MCF 10A (cell line): Measurements from ENCODE around the gene ARMC3. TPM values are rescaled to one million over a fixed set of nuclear protein-coding genes. Genes with fewer than 3 reads are reported as not detected.

Experiments used
- BruUV-seq: library from RNA; stranded (reverse); fragments of 400-500 nt; replicated peaks from 2 replicates; lab custom pipeline; 2021; lab: Mats Ljungman, UMichigan
- CTCF ChIA-PET: fragments of 300-600 bp; sonication (Branson Sonifier 250); formaldehyde crosslinking; extraction: SDS; loops from one replicate; lab custom pipeline; 2021; ENCODE audit warnings: antibody characterized with exemption, inconsistent platforms; lab: Yijun Ruan, JAX
- POLR2A ChIA-PET: fragments of 300-600, 350-650 bp; sonication (Branson Sonifier 250); formaldehyde crosslinking; extraction: SDS; loops from one replicate; lab custom pipeline; 2020; ENCODE audit warnings: antibody characterized with exemption, inconsistent platforms; lab: Yijun Ruan, JAX
- DNase-seq: peaks from one replicate; pipeline ENCODE4 v3.0.0-alpha.2; 2018; ENCODE audit not compliant: unreplicated experiment
- H3K27ac Mint-ChIP-seq: one replicate; pipeline ENCODE4 v1.8.0; 2022; ENCODE audit warnings: mild to moderate bottlenecking, low read depth, mixed read lengths; ENCODE audit not compliant: unreplicated experiment
- H3K27me3 Mint-ChIP-seq: one replicate; pipeline ENCODE4 v1.8.0; 2022; ENCODE audit warnings: mixed read lengths; ENCODE audit not compliant: insufficient read depth, unreplicated experiment
- H3K36me3 Mint-ChIP-seq: one replicate; pipeline ENCODE4 v1.8.0; 2022; ENCODE audit warnings: mild to moderate bottlenecking, moderate library complexity, mixed read lengths; ENCODE audit not compliant: insufficient read depth, unreplicated experiment
- H3K4me1 Mint-ChIP-seq: one replicate; pipeline ENCODE4 v1.8.0; 2022; ENCODE audit warnings: mixed read lengths; ENCODE audit not compliant: insufficient read depth, unreplicated experiment
- H3K4me3 Mint-ChIP-seq: one replicate; pipeline ENCODE4 v1.8.0; 2022; ENCODE audit warnings: mild to moderate bottlenecking, moderate library complexity, mixed read lengths; ENCODE audit not compliant: unreplicated experiment
- H3K9me3 Mint-ChIP-seq: one replicate; pipeline ENCODE4 v1.8.0; 2022; ENCODE audit warnings: mixed read lengths; ENCODE audit not compliant: unreplicated experiment
- intact Hi-C: fragments of 100-400 bp; cut with micrococcal nuclease; formaldehyde crosslinking; loops from 2 replicates; pipeline ENCODE4 v1.14.1; 2022
- total RNA-seq: library from RNA; stranded (reverse); gene quantifications from 2 replicates; pipeline ENCODE4 v1.2.3, GENCODE V29; 2022
- TF ChIP-seq, protein P1 (sequence below): fragments of 200-600 bp; IDR thresholded peaks from one replicate; pipeline ENCODE4 v1.8.0; 2022; ENCODE audit warnings: antibody characterized with exemption, mild to moderate bottlenecking; ENCODE audit not compliant: unreplicated experiment

ARMC3 gene
- total RNA-seq, 1 experiment from 2014 or later = not detected

DNA sequence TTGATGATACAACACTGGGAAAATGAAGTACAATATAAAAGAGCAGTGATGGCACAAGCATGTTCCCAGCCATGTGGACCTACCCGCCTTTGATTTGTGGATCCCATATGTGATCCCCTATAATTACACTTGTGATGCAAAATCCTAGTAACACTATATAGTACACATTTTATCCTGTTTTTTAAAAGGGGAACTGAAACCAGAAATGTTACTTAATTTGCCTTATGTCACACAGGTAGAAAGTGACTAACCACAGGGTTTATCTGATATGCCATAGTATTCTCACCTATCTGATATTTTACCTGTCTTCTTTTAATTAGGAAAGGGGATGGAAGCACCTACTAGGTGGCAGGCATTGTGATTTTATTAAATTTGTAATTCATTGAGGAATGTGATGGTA is 35.0 kb downstream of the ARMC3 start:
- Mint-ChIP-seq H3K27me3 (no peaks in the 10 kb centered on the region), H3K4me1 (no peaks in the 10 kb centered on the region), H3K36me3 (no peaks in the 10 kb centered on the region), H3K27ac (no peak overlapping the region), H3K4me3 (no peak overlapping the region), H3K9me3 (no peaks in the 10 kb centered on the region)
- no TSS peak for BruUV-seq
- POLR2A ChIA-PET = no interaction called here
- TF ChIP-seq, protein P1, sequence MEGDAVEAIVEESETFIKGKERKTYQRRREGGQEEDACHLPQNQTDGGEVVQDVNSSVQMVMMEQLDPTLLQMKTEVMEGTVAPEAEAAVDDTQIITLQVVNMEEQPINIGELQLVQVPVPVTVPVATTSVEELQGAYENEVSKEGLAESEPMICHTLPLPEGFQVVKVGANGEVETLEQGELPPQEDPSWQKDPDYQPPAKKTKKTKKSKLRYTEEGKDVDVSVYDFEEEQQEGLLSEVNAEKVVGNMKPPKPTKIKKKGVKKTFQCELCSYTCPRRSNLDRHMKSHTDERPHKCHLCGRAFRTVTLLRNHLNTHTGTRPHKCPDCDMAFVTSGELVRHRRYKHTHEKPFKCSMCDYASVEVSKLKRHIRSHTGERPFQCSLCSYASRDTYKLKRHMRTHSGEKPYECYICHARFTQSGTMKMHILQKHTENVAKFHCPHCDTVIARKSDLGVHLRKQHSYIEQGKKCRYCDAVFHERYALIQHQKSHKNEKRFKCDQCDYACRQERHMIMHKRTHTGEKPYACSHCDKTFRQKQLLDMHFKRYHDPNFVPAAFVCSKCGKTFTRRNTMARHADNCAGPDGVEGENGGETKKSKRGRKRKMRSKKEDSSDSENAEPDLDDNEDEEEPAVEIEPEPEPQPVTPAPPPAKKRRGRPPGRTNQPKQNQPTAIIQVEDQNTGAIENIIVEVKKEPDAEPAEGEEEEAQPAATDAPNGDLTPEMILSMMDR = no peak
- intact Hi-C loops = no loop called here
- CTCF ChIA-PET = no interaction called here
- no peak for DNase-seq

DNA sequence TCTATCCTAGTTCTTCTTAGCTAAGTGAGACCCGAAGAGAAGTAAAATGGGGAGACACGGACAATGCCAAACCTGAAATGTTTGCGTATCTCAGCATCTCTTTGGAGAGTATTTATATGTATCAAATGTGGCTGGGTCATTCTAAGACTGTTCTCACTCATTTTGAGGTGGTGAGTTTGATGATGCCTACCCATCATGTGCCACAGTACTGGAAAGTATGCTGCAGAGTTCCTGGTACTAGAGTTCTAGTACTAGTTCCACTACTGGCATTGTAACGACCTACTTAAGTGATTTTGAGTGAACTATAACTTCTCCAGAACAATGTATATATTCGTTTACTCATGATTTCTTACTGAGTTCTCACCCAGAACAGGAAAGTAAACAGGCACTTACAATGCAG is 41.9 kb downstream of the ARMC3 start:
- ChIA-PET CTCF (interaction anchor here (0.6 to 1.0 kb wide), 2 partner anchors 11 to 395 kb away, joined by 3 read pairs; no protein-coding TSS in a partner anchor), POLR2A (interaction anchor here (0.6 kb wide), 1 partner anchor 1026 kb away, joined by 5 read pairs; no protein-coding TSS in a partner anchor)
- DNase-seq = no peak
- Mint-ChIP-seq H3K4me3 (no peak overlapping the region), H3K9me3 (no peaks in the 10 kb centered on the region), H3K27me3 (no peaks in the 10 kb centered on the region), H3K4me1 (no peaks in the 10 kb centered on the region), H3K36me3 (no peaks in the 10 kb centered on the region), H3K27ac (no peak overlapping the region)
- intact Hi-C loops = no loop called here
- TF ChIP-seq, protein P1 = no peak
- no TSS peak for BruUV-seq

DNA sequence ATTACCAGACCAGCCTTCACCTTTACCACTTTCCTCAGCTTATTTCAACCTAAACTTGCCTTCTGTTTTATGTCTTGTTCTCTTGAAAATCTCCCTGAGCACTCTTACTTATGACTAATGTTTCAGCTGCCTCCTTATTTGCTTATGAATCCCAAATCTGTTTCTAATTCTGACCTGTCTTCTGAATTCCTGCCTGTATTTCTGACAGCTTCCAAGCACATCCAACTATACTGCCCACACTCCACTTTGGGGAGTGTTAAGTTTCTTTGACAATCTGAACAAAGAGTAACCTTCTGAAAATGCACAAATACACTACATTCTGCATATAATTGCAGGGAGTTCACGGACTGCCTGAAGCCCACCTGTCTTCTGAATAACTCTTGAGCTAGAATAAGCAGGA is 48.7 kb downstream of the ARMC3 start:
- no peak for DNase-seq
- no peak overlapping the region for H3K27ac Mint-ChIP-seq
- no peaks in the 10 kb centered on the region for H3K4me1 Mint-ChIP-seq
- TF ChIP-seq, protein P1 = no peak
- no peaks in the 10 kb centered on the region for H3K9me3 Mint-ChIP-seq
- no peaks in the 10 kb centered on the region for H3K36me3 Mint-ChIP-seq
- H3K27me3 Mint-ChIP-seq = no peaks in the 10 kb centered on the region
- intact Hi-C loops = no loop called here
- BruUV-seq = no TSS peak
- CTCF ChIA-PET = interaction anchor here (0.5 to 1.1 kb wide), 2 partner anchors 473 to 983 kb away, joined by 3 to 4 read pairs; no protein-coding TSS in a partner anchor
- POLR2A ChIA-PET = no interaction called here
- H3K4me3 Mint-ChIP-seq = no peak overlapping the region

DNA sequence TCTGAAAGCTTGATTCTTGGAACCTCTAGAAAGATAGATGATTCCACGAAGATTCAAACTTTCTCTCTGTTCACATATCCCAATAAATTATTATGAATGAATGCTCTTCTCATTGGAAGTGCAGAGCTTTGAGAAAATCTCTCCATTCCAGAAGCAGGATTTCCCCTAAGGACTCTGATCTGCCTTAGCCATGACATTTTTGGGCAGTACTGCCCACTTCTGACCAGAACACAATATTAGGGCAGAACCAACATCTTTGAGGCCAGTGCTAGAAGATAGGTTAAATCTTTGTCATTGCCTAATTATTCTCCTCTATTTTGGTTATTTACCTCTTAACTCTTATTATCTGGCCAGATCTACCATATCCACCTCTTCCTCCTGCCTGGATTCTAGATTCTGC is 49.9 kb downstream of the ARMC3 start:
- BruUV-seq = no TSS peak
- Mint-ChIP-seq H3K27me3 (no peaks in the 10 kb centered on the region), H3K27ac (no peak overlapping the region), H3K9me3 (no peaks in the 10 kb centered on the region), H3K4me3 (no peak overlapping the region), H3K36me3 (no peaks in the 10 kb centered on the region), H3K4me1 (no peaks in the 10 kb centered on the region)
- POLR2A ChIA-PET = no interaction called here
- CTCF ChIA-PET = no interaction called here
- DNase-seq = no peak
- intact Hi-C loops = no loop called here
- TF ChIP-seq, protein P1 = no peak
